Fibroblast of upper back skin (primary cell): ENCODE data around the gene REG3A.

Experiments used
- DNase-seq: peaks from one replicate; pipeline ENCODE4 v3.0.0-alpha.2; 2013

Gene REG3A

GRCh38 chr2:79116997-79117928, 42.3 kb downstream of the REG3A start:
- DNase-seq = no peak

- no peak for DNase-seq
Observed at GRCh38 chr2:79114797-79115494, 44.6 kb downstream of the REG3A start.

- DNase-seq = no peak
Observed at GRCh38 chr2:79112269-79112668, 47.3 kb downstream of the REG3A start.
